Measurements from ENCODE around the gene CLEC18B.
A peak's percentile ranks its signal among the peaks of the same experiment; 100 is the strongest.
"Not testable (repeated sequence)": the region's sequence is repeated elsewhere in the genome, so short reads cannot be mapped to it uniquely, and the experiment has no call there.

CLEC18B gene

GRCh38 chr16:74420612-74421481 lies at the start of gene CLEC18B:
TSS of gene CLEC18B (minus strand) at chr16:74421478. CDS start at chr16:74421270, 208 bp downstream.
- not testable (repeated sequence) for H3K4me1 ChIP-seq (ENCODE audit: control insufficient read depth in 5 of 5, insufficient read depth in 5 of 5, low read length in 5 of 5); H3K27ac ChIP-seq (ENCODE audit: low read depth, low read length); H3K4me3 ChIP-seq (ENCODE audit: low read depth in 1 of 5, low read length in 5 of 5); H3K9ac ChIP-seq (ENCODE audit: low read length in 5 of 5); H3K36me3 ChIP-seq (ENCODE audit: control insufficient read depth in 5 of 5, insufficient read depth in 5 of 5, low read length in 5 of 5); H3K9me3 ChIP-seq (ENCODE audit: control insufficient read depth in 5 of 5, low read length in 5 of 5); H3K27me3 ChIP-seq (ENCODE audit: control insufficient read depth in 5 of 5, insufficient read depth in 4 of 5, low read length in 5 of 5)

DNA sequence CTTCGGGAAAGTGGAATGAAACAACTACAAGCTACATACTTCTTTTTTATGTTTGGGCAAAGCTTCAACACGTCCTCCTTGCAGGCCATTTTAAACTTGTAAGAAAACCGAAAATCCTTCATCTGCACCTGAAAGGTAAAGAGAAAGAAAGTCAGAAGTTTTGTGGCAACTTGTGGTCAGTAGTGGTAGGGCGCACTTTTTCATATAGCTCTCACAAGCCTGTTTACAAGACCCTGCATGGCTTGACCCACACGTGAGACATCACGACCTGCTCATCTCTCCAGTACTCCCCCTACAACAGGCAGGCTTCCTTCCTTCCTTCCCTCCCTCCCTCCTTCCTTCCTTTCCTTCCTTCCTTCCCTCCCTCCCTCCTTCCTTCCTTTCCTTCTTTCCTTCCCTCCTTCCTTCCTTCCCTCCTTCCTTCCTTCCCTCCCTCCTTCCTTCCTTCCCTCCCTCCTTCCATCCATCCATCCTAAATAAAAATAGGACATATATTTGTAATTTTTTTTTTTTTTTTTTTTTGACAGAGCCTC lies 48.7 kb upstream of the CLEC18B start:
- H3K27ac ChIP-seq (ENCODE audit: low read depth, low read length): no peak overlapping the region
- peaks cover 47 to 92% (median 75%) of the 10 kb centered on the region in 5 donors for H3K36me3 ChIP-seq (ENCODE audit: control insufficient read depth in 5 of 5, insufficient read depth in 5 of 5, low read length in 5 of 5)
- no peaks in the 10 kb centered on the region for H3K9me3 ChIP-seq (ENCODE audit: control insufficient read depth in 5 of 5, low read length in 5 of 5)
- no peaks in the 10 kb centered on the region for H3K27me3 ChIP-seq (ENCODE audit: control insufficient read depth in 5 of 5, insufficient read depth in 4 of 5, low read length in 5 of 5)
- H3K4me1 ChIP-seq (ENCODE audit: control insufficient read depth in 5 of 5, insufficient read depth in 5 of 5, low read length in 5 of 5): peaks cover 0 to 2% (median 0%) of the 10 kb centered on the region in 5 donors
- no peak overlapping the region for H3K9ac ChIP-seq (ENCODE audit: low read length in 5 of 5)
- no peak overlapping the region for H3K4me3 ChIP-seq (ENCODE audit: low read depth in 1 of 5, low read length in 5 of 5)

GRCh38 chr16:74468807-74469525 lies 47.7 kb upstream of the CLEC18B start:
- H3K36me3 ChIP-seq (ENCODE audit: control insufficient read depth in 5 of 5, insufficient read depth in 5 of 5, low read length in 5 of 5): peaks cover 46 to 89% (median 73%) of the 10 kb centered on the region in 5 donors
- H3K9ac ChIP-seq (ENCODE audit: low read length in 5 of 5): no peak overlapping the region

GRCh38 chr16:74466872-74467271 lies 45.6 kb upstream of the CLEC18B start:
- Histone ChIP-seq H3K9me3 (ENCODE audit: control insufficient read depth in 5 of 5, low read length in 5 of 5) (no peaks in the 10 kb centered on the region), H3K4me3 (ENCODE audit: low read depth in 1 of 5, low read length in 5 of 5) (no peak overlapping the region), H3K4me1 (ENCODE audit: control insufficient read depth in 5 of 5, insufficient read depth in 5 of 5, low read length in 5 of 5) (peaks cover 0 to 2% (median 0%) of the 10 kb centered on the region in 5 donors), H3K36me3 (ENCODE audit: control insufficient read depth in 5 of 5, insufficient read depth in 5 of 5, low read length in 5 of 5) (peaks cover 43 to 95% (median 80%) of the 10 kb centered on the region in 5 donors), H3K27ac (ENCODE audit: low read depth, low read length) (no peak overlapping the region), H3K27me3 (ENCODE audit: control insufficient read depth in 5 of 5, insufficient read depth in 4 of 5, low read length in 5 of 5) (no peaks in the 10 kb centered on the region), H3K9ac (ENCODE audit: low read length in 5 of 5) (no peak overlapping the region)

More at GRCh38 chr16:74468807-74469525, 47.7 kb upstream of the CLEC18B start:
- Histone ChIP-seq H3K27me3 (ENCODE audit: control insufficient read depth in 5 of 5, insufficient read depth in 4 of 5, low read length in 5 of 5) (no peaks in the 10 kb centered on the region), H3K4me1 (ENCODE audit: control insufficient read depth in 5 of 5, insufficient read depth in 5 of 5, low read length in 5 of 5) (peaks cover 0 to 2% (median 0%) of the 10 kb centered on the region in 5 donors), H3K4me3 (ENCODE audit: low read depth in 1 of 5, low read length in 5 of 5) (no peak overlapping the region), H3K27ac (ENCODE audit: low read depth, low read length) (no peak overlapping the region), H3K9me3 (ENCODE audit: control insufficient read depth in 5 of 5, low read length in 5 of 5) (no peaks in the 10 kb centered on the region)

DNA sequence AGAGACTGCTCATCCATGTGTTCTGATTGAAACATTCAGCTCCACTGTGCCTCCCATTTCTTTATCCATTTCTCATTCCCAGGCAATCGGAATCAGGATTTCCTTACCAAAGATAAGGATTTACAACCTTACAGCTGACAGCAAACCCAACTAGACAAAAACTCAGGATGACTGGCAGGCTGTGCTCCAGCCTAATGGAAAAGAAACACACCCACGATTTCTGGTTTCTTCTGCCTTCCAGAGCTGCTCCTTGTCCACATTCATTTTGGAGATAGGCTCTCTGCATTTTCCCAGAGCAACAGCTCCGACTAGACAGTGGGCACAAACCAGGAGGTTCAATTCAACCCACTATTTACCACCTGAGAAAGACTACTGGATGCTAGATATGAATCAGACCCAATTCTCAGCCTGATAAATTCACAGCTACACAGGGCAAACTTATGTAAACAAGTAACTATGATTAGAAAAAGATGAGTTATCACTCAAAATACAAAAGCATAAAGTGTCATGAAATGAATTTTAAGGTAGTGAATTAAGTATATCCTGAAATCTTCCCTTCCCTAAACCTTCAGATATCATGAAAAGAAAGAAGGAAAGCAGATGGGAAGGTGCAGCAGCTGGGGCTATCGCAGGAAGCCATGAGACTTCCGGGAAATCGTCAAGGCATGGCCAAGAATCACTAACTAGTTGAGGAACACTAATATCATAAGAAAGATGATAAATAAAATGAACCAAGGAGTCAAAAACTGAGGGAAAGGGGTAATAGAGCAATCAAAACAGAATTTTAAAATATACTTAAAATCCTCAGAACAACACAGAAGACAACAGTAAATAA lies 44.8 kb upstream of the CLEC18B start:
- no peak overlapping the region for H3K4me3 ChIP-seq (ENCODE audit: low read depth in 1 of 5, low read length in 5 of 5)
- H3K4me1 ChIP-seq (ENCODE audit: control insufficient read depth in 5 of 5, insufficient read depth in 5 of 5, low read length in 5 of 5): peaks cover 0 to 2% (median 0%) of the 10 kb centered on the region in 5 donors
- H3K9me3 ChIP-seq (ENCODE audit: control insufficient read depth in 5 of 5, low read length in 5 of 5): no peaks in the 10 kb centered on the region
- H3K27ac ChIP-seq (ENCODE audit: low read depth, low read length): no peak overlapping the region
- no peak overlapping the region for H3K9ac ChIP-seq (ENCODE audit: low read length in 5 of 5)
- peaks cover 39 to 94% (median 76%) of the 10 kb centered on the region in 5 donors for H3K36me3 ChIP-seq (ENCODE audit: control insufficient read depth in 5 of 5, insufficient read depth in 5 of 5, low read length in 5 of 5)
- no peaks in the 10 kb centered on the region for H3K27me3 ChIP-seq (ENCODE audit: control insufficient read depth in 5 of 5, insufficient read depth in 4 of 5, low read length in 5 of 5)

DNA sequence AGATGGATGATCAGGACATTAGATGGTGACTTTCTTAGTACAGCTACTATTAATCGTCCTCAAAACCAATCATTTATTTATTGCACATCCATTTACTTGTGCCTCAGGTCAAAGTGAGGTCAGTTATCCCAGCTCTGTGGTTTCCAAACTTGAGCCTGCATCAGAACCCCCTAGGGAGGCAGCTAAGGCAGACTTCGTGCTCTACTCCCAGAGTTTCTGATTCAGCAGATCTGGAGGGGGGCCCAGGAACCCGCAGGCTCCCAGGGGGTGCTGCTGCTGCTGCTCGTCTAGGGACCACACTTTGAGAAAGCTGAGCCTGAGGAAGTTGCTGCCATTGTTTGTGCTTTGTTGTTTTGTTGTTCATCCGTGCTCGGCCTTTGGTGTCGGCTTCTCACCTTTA lies 44.0 kb upstream of the CLEC18B start:
- Histone ChIP-seq H3K27me3 (ENCODE audit: control insufficient read depth in 5 of 5, insufficient read depth in 4 of 5, low read length in 5 of 5) (no peaks in the 10 kb centered on the region), H3K4me3 (ENCODE audit: low read depth in 1 of 5, low read length in 5 of 5) (no peak overlapping the region), H3K9ac (ENCODE audit: low read length in 5 of 5) (no peak overlapping the region), H3K4me1 (ENCODE audit: control insufficient read depth in 5 of 5, insufficient read depth in 5 of 5, low read length in 5 of 5) (peaks cover 0 to 2% (median 0%) of the 10 kb centered on the region in 5 donors), H3K27ac (ENCODE audit: low read depth, low read length) (no peak overlapping the region), H3K9me3 (ENCODE audit: control insufficient read depth in 5 of 5, low read length in 5 of 5) (no peaks in the 10 kb centered on the region), H3K36me3 (ENCODE audit: control insufficient read depth in 5 of 5, insufficient read depth in 5 of 5, low read length in 5 of 5) (peaks cover 39 to 95% (median 77%) of the 10 kb centered on the region in 5 donors)

DNA sequence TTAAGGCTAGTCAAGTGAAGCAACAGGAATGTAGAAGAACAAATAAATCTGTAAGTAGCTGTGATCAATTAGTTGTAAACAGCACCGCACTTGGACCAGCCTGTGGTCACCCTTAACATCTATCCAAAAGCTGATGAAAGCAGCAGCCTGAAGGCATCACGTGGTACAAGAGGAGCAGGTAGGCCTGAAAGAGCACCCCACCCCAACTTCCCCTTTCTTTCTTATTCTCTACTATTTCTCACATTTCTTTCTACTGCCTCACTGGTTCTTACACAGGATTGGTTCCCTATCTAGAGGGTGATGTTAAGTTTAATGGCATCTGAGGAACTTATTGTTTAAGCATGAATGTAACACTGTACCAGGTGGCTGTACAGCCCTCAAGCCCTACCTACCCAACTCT lies 42.6 kb upstream of the CLEC18B start:
- H3K4me1 ChIP-seq (ENCODE audit: control insufficient read depth in 5 of 5, insufficient read depth in 5 of 5, low read length in 5 of 5): peaks cover 0 to 2% (median 0%) of the 10 kb centered on the region in 5 donors
- no peak overlapping the region for H3K4me3 ChIP-seq (ENCODE audit: low read depth in 1 of 5, low read length in 5 of 5)
- no peaks in the 10 kb centered on the region for H3K27me3 ChIP-seq (ENCODE audit: control insufficient read depth in 5 of 5, insufficient read depth in 4 of 5, low read length in 5 of 5)
- H3K9ac ChIP-seq (ENCODE audit: low read length in 5 of 5): peak overlapping the region in 1 of 5 donors; percentile 31
- H3K36me3 ChIP-seq (ENCODE audit: control insufficient read depth in 5 of 5, insufficient read depth in 5 of 5, low read length in 5 of 5): peaks cover 33 to 93% (median 71%) of the 10 kb centered on the region in 5 donors
- H3K27ac ChIP-seq (ENCODE audit: low read depth, low read length): no peak overlapping the region
- H3K9me3 ChIP-seq (ENCODE audit: control insufficient read depth in 5 of 5, low read length in 5 of 5): no peaks in the 10 kb centered on the region

GRCh38 chr16:74462361-74462760 lies 41.1 kb upstream of the CLEC18B start:
- H3K9ac ChIP-seq (ENCODE audit: low read length in 5 of 5): no peak overlapping the region
- H3K4me3 ChIP-seq (ENCODE audit: low read depth in 1 of 5, low read length in 5 of 5): no peak overlapping the region
- H3K36me3 ChIP-seq (ENCODE audit: control insufficient read depth in 5 of 5, insufficient read depth in 5 of 5, low read length in 5 of 5): peaks cover 40 to 89% (median 68%) of the 10 kb centered on the region in 5 donors
- H3K27me3 ChIP-seq (ENCODE audit: control insufficient read depth in 5 of 5, insufficient read depth in 4 of 5, low read length in 5 of 5): no peaks in the 10 kb centered on the region
- peaks cover 0 to 2% (median 0%) of the 10 kb centered on the region in 5 donors for H3K4me1 ChIP-seq (ENCODE audit: control insufficient read depth in 5 of 5, insufficient read depth in 5 of 5, low read length in 5 of 5)
- H3K9me3 ChIP-seq (ENCODE audit: control insufficient read depth in 5 of 5, low read length in 5 of 5): no peaks in the 10 kb centered on the region
- no peak overlapping the region for H3K27ac ChIP-seq (ENCODE audit: low read depth, low read length)

- H3K27me3 ChIP-seq (ENCODE audit: control insufficient read depth in 5 of 5, insufficient read depth in 4 of 5, low read length in 5 of 5): no peaks in the 10 kb centered on the region
- H3K9me3 ChIP-seq (ENCODE audit: control insufficient read depth in 5 of 5, low read length in 5 of 5): no peaks in the 10 kb centered on the region
- peaks cover 0 to 2% (median 0%) of the 10 kb centered on the region in 5 donors for H3K4me1 ChIP-seq (ENCODE audit: control insufficient read depth in 5 of 5, insufficient read depth in 5 of 5, low read length in 5 of 5)
- H3K4me3 ChIP-seq (ENCODE audit: low read depth in 1 of 5, low read length in 5 of 5): no peak overlapping the region
- H3K9ac ChIP-seq (ENCODE audit: low read length in 5 of 5): no peak overlapping the region
- H3K27ac ChIP-seq (ENCODE audit: low read depth, low read length): no peak overlapping the region
- peaks cover 34 to 89% (median 68%) of the 10 kb centered on the region in 5 donors for H3K36me3 ChIP-seq (ENCODE audit: control insufficient read depth in 5 of 5, insufficient read depth in 5 of 5, low read length in 5 of 5)
These were observed 40.5 kb upstream of the CLEC18B start for GRCh38 chr16:74461826-74462225.
